ENCODE data around the gene FPGS.
A peak's percentile ranks its signal among the peaks of the same experiment; 100 is the strongest.

The FPGS gene

DNA sequence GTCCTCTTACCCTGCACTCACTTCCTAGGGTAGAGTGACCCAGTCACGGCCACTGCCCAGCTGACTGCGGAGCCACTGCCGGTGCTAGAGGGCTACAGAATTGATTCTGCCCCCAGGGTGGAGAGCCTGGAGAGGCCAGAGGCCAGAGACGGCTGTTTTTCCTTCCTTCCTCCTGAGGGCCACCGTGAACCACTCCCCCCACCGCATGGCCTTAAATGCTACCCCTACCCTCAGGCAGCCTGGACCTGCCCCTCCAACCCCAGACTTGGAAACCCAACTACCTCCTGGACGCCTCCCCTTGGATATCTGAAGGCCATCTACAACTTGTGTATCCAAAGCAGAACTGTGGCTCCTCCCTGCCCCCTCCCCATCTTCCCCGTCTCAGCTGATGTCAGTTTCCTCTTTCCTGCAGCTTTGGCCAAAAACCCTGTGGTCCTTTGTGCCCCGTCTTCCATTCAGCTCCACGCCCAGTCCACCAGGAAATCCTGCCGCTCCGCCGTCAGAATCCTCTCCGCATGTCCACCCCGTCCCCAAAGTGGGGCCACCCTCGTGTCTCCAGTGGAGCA, 40.5 kb upstream of the FPGS start:
- no peaks in the 10 kb centered on the region for H3K27me3 ChIP-seq (replicated peaks; ENCODE audit: control insufficient read depth, insufficient read depth, low read length)
- peaks cover 15% of the 10 kb centered on the region for H3K36me3 ChIP-seq (ENCODE audit: control insufficient read depth, insufficient read depth, low read length)
- H3K4me3 ChIP-seq (replicated peaks; ENCODE audit: low read depth, low read length): no peak overlapping the region
- no peak for DNase-seq (ENCODE audit: extremely low read depth, insufficient read length)
- TF ChIP-seq, protein P1, sequence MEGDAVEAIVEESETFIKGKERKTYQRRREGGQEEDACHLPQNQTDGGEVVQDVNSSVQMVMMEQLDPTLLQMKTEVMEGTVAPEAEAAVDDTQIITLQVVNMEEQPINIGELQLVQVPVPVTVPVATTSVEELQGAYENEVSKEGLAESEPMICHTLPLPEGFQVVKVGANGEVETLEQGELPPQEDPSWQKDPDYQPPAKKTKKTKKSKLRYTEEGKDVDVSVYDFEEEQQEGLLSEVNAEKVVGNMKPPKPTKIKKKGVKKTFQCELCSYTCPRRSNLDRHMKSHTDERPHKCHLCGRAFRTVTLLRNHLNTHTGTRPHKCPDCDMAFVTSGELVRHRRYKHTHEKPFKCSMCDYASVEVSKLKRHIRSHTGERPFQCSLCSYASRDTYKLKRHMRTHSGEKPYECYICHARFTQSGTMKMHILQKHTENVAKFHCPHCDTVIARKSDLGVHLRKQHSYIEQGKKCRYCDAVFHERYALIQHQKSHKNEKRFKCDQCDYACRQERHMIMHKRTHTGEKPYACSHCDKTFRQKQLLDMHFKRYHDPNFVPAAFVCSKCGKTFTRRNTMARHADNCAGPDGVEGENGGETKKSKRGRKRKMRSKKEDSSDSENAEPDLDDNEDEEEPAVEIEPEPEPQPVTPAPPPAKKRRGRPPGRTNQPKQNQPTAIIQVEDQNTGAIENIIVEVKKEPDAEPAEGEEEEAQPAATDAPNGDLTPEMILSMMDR (IDR thresholded peaks at IDR 0.05; ENCODE audit: insufficient read depth, low read length, poor library complexity, severe bottlenecking): no peak

DNA sequence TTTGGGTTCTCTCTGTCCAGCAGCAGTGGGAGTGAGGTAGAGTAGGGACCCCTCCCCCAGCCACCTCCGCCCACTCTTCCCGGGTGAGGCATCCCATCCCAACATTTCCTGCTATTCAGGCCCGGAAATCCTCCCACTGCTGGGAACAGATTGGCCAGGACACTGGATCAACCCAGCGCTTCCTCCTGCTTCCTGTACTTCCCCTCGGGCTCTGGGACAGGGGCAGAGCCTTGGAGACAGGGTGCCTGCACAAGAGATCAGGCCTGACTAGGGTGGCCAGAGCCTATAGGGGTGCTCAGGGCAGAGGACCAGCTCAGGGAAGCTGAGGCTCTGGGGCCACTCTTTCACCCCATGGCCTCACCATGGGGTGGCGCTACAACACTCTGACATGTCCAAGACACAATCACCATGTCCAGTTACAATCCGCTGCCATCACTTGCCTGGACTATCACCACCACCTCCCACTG, 38.7 kb upstream of the FPGS start:
- Histone ChIP-seq H3K36me3 (ENCODE audit: control insufficient read depth, insufficient read depth, low read length) (peaks cover 16% of the 10 kb centered on the region), H3K4me3 (replicated peaks; ENCODE audit: low read depth, low read length) (no peak overlapping the region), H3K27me3 (replicated peaks; ENCODE audit: control insufficient read depth, insufficient read depth, low read length) (no peaks in the 10 kb centered on the region)
- no peak for DNase-seq (ENCODE audit: extremely low read depth, insufficient read length)
- TF ChIP-seq, protein P1 (IDR thresholded peaks at IDR 0.05; ENCODE audit: insufficient read depth, low read length, poor library complexity, severe bottlenecking): peak; percentile 47

DNA sequence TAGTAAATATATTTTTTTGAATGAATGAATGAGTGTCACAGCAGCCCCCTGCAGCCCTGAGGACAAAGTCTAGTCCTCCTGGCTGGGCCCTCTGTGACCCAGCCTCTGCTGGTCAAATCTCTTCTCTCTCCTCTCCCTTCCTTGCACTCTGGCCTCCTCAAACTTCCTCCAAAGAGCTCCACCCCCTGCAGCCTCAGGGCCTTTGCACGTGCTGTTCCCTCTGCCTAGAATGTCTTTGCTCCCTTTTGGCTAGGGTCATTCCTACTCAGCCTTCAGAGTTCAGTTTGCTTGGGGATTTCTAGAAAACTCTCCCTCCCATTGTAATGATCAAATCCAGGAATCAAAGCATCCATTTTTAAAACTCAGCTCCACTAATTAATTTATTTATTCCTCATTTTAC, 37.3 kb upstream of the FPGS start:
- TF ChIP-seq, protein P1 (IDR thresholded peaks at IDR 0.05; ENCODE audit: insufficient read depth, low read length, poor library complexity, severe bottlenecking): no peak
- DNase-seq (ENCODE audit: extremely low read depth, insufficient read length): no peak
- Histone ChIP-seq H3K4me3 (replicated peaks; ENCODE audit: low read depth, low read length) (no peak overlapping the region), H3K27me3 (replicated peaks; ENCODE audit: control insufficient read depth, insufficient read depth, low read length) (no peaks in the 10 kb centered on the region), H3K36me3 (ENCODE audit: control insufficient read depth, insufficient read depth, low read length) (peaks cover 16% of the 10 kb centered on the region)

DNA sequence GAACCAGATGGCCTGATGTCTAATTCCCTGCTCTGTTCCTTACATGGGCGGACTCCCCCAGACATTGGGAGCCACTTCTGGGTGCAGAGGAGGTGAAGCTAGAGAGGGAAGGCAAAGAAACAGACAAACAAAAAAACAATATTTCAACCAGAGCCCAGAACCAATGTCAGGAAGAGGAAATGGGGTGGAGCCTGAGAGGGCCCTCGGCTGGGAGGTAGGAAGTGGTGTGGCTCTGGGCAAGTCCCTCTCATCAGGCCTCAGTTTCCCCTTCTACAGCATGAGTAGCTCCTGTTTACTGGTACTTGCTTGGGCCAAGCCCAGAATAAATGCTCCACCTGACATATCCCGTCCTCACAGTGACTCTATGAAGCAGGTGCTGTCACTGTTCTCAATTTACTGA, 35.3 kb upstream of the FPGS start:
- H3K4me3 ChIP-seq (replicated peaks; ENCODE audit: low read depth, low read length): no peak overlapping the region
- TF ChIP-seq, protein P1 (IDR thresholded peaks at IDR 0.05; ENCODE audit: insufficient read depth, low read length, poor library complexity, severe bottlenecking): no peak
- no peak for DNase-seq (ENCODE audit: extremely low read depth, insufficient read length)
- H3K36me3 ChIP-seq (ENCODE audit: control insufficient read depth, insufficient read depth, low read length): peaks cover 16% of the 10 kb centered on the region
- H3K27me3 ChIP-seq (replicated peaks; ENCODE audit: control insufficient read depth, insufficient read depth, low read length): no peaks in the 10 kb centered on the region

DNA sequence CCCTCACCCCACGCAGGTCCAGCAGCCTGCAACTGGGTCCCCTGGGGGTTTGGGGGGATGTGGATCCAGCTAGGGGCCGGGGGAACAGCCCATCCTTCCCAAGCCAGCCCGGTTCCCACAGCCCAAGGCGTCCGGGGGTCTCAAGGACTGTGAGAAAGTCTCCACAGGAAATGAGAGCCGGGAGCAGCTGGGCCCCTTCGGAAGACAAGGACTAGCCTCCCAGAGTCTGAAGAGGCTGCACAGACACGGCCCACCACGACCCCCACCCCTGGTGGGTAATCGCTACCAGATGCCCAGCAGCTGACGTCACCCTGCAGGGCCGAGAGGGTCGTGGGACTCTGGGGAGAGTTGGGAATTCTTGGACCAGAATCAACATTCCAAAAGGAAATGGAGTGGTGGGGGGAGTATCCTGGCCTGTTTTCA, 34.8 kb upstream of the FPGS start:
- no peak for DNase-seq (ENCODE audit: extremely low read depth, insufficient read length)
- H3K4me3 ChIP-seq (replicated peaks; ENCODE audit: low read depth, low read length): no peak overlapping the region
- TF ChIP-seq, protein P1 (IDR thresholded peaks at IDR 0.05; ENCODE audit: insufficient read depth, low read length, poor library complexity, severe bottlenecking): no peak
- no peaks in the 10 kb centered on the region for H3K27me3 ChIP-seq (replicated peaks; ENCODE audit: control insufficient read depth, insufficient read depth, low read length)
- peaks cover 16% of the 10 kb centered on the region for H3K36me3 ChIP-seq (ENCODE audit: control insufficient read depth, insufficient read depth, low read length)

DNA sequence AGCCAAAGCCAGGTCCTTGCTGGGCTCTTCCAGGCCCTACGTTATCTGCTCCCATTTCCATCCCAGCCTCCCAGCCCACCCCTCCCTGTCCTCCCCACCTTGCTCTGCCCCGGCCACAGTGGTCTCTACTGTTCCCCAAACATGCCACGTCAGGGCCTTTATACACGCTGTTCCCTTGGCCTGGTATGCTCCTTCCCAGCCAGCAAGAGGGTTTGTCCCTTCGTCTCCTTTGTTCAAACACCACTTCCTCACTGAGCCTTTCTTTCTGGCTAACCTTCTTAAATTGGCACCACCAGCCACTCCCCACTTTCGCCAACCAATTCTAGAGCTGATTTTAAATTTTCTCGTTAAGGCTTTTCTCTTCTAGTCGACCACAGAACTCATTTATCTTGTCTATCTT, 34.0 kb upstream of the FPGS start:
- H3K36me3 ChIP-seq (ENCODE audit: control insufficient read depth, insufficient read depth, low read length): peaks cover 18% of the 10 kb centered on the region
- DNase-seq (ENCODE audit: extremely low read depth, insufficient read length): no peak
- no peaks in the 10 kb centered on the region for H3K27me3 ChIP-seq (replicated peaks; ENCODE audit: control insufficient read depth, insufficient read depth, low read length)
- H3K4me3 ChIP-seq (replicated peaks; ENCODE audit: low read depth, low read length): no peak overlapping the region
- TF ChIP-seq, protein P1 (IDR thresholded peaks at IDR 0.05; ENCODE audit: insufficient read depth, low read length, poor library complexity, severe bottlenecking): no peak
